GM10266 (cell line): Measurements from ENCODE around the gene CYTH2.
A peak's percentile ranks its signal among the peaks of the same experiment; 100 is the strongest.

Experiments
- DNase-seq: peaks from one replicate; pipeline ENCODE4 v3.0.0; 2012; ENCODE audit errors: extremely low spot score
- TF ChIP-seq, protein P1 (sequence below): IDR thresholded peaks from 2 replicates; pipeline ENCODE4 v1.5.1; 2012; ENCODE audit warnings: mild to moderate bottlenecking, low read depth; ENCODE audit not compliant: control insufficient read depth, insufficient read depth; ENCODE audit errors: missing control alignments

The CYTH2 gene

DNA sequence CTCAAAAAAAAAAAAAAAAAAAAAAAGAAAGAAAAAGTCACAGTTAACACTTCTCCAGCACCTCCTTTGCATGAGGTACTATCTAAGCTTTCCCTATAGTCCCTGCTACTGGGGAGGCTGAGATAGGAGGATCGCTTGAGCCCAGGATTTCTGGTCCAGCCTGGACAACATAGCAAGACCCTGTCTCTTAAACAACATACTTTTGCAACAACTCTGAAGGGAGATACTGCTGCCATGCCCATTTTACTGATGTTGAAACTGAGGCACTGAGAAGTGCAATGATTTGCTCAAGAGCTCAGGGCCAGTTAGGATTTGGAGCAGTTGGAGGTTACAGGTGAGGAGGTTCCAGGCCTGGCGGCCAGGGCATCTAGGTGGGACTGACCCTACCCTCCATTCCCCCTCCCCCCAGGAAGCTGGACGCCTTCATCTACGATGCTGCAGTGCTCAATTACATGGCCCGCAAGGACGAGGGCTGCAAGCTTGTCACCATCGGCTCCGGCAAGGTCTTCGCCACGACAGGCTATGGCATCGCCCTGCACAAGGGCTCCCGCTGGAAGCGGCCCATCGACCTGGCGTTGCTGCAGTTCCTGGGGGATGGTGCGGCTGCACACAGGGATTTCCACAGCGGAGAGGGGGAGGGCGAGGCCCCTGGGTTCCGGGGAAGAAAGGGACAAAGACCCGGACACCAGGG lies 27.7 kb upstream of the CYTH2 start:
- TF ChIP-seq, protein P1, sequence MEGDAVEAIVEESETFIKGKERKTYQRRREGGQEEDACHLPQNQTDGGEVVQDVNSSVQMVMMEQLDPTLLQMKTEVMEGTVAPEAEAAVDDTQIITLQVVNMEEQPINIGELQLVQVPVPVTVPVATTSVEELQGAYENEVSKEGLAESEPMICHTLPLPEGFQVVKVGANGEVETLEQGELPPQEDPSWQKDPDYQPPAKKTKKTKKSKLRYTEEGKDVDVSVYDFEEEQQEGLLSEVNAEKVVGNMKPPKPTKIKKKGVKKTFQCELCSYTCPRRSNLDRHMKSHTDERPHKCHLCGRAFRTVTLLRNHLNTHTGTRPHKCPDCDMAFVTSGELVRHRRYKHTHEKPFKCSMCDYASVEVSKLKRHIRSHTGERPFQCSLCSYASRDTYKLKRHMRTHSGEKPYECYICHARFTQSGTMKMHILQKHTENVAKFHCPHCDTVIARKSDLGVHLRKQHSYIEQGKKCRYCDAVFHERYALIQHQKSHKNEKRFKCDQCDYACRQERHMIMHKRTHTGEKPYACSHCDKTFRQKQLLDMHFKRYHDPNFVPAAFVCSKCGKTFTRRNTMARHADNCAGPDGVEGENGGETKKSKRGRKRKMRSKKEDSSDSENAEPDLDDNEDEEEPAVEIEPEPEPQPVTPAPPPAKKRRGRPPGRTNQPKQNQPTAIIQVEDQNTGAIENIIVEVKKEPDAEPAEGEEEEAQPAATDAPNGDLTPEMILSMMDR, result no peak
- no peak for DNase-seq

DNA sequence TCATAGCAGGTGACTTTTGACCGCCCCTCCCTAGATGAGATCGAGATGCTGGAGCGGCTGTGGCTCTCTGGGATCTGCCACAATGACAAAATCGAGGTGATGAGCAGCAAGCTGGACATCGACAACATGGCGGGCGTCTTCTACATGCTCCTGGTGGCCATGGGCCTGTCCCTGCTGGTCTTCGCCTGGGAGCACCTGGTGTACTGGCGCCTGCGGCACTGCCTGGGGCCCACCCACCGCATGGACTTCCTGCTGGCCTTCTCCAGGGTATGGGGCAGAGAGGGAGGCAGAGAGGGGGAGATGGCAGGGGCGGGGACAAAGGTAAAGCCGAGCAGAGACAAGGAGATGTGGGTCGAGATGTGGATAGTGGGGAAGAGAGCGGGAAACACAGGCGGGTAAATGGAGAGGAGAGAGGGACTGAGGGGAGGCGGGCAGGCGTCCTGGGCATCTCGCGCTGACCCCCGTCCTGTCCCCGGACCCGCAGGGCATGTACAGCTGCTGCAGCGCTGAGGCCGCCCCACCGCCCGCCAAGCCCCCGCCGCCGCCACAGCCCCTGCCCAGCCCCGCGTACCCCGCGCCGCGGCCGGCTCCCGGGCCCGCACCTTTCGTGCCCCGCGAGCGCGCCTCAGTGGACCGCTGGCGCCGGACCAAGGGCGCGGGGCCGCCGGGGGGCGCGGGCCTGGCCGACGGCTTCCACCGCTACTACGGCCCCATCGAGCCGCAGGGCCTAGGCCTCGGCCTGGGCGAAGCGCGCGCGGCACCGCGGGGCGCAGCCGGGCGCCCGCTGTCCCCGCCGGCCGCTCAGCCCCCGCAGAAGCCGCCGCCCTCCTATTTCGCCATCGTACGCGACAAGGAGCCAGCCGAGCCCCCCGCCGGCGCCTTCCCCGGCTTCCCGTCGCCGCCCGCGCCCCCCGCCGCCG lies 26.8 kb upstream of the CYTH2 start:
- TF ChIP-seq, protein P1, result no peak
- DNase-seq, result peak; percentile 24

DNA sequence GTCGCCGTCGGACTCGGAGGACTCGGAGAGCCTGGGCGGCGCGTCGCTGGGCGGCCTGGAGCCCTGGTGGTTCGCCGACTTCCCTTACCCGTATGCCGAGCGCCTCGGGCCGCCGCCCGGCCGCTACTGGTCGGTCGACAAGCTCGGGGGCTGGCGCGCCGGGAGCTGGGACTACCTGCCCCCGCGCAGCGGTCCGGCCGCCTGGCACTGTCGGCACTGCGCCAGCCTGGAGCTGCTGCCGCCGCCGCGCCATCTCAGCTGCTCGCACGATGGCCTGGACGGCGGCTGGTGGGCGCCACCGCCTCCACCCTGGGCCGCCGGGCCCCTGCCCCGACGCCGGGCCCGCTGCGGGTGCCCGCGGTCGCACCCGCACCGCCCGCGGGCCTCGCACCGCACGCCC lies 25.9 kb upstream of the CYTH2 start:
- TF ChIP-seq, protein P1, result no peak
- peak; percentile 52 for DNase-seq

DNA sequence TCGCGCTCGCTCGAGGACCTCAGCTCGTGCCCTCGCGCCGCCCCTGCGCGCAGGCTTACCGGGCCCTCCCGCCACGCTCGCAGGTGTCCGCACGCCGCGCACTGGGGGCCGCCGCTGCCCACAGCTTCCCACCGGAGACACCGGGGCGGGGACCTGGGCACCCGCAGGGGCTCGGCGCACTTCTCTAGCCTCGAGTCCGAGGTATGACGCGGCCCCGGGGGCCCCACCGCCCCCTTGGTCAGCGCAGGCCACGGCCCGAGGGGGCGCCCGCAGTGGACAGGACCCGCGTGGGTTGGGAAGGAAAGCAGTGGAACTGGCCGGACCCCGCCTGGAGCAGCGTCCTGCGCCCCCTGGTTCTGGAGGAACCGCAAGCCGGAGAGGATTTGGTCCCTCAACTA lies 25.4 kb upstream of the CYTH2 start:
- TF ChIP-seq, protein P1, result no peak
- DNase-seq, result peak; percentile 50

DNA sequence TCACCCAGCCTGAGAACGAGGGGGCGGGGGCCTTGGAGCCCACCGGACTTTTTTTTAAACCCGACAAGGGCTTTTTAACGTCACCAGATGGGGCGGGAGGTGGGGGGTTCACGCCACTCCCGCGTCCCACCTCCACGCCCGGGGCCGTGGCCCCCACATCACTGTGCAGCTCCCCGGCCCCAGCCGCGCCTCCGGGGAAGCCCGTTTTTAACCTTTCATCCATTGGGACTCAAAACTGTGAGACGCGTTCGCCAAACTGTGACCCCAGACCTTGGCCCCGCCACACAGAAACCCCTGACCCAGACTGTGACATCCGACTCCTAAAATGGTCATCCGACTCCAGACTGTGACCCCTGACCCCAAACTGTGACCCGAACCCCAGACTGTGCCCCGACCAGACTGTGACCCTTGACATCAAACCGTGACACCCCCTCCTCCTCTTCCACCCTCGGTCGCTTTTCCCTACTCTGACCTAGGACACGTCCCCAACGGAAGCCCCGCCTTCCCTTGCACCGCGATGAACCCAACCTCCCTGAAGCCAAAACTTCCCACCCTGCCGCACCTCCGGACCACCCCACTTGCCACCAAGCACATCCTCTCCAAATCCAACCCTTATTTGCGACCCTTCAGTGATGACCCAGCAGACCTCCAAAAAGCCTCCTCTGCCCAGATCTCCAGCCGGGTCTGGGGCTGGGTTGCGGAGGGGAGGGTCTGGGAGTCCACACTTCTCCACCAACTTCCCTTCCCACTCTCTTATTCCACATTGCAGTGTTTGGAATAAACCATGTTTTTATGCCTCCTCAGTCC lies 24.8 kb upstream of the CYTH2 start:
- peak; percentile 47 for DNase-seq
- TF ChIP-seq, protein P1, result no peak

DNA sequence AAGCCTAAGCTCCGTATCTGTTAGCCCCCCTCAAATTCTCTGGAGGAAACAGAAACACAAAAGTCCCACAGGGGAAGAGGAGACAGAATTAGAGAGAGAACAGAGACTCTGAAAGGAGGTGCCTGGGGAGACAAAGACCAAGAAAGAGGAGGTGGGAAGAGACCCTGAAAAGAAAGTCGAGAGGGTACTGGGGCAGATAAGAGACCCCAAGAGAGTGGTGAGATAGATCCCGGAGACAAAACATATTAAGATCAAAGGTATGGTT lies 24.3 kb upstream of the CYTH2 start:
- TF ChIP-seq, protein P1, result no peak
- no peak for DNase-seq
